IPS-18a (cell line): ENCODE results near the gene KDM4C.

Experiments
- H3K27ac ChIP-seq: one replicate; pipeline ENCODE4 v1.5.1; 2013; ENCODE audit warnings: low read length
- H3K27me3 ChIP-seq: one replicate; pipeline ENCODE4 v1.6.1; 2013; ENCODE audit warnings: mild to moderate bottlenecking, low read length; ENCODE audit not compliant: control insufficient read depth, insufficient read depth
- H3K36me3 ChIP-seq: one replicate; pipeline ENCODE4 v1.6.1; 2013; ENCODE audit warnings: low read depth, low read length; ENCODE audit not compliant: control insufficient read depth
- H3K4me1 ChIP-seq: one replicate; pipeline ENCODE4 v1.6.1; 2013; ENCODE audit warnings: low read depth, low read length; ENCODE audit not compliant: control insufficient read depth
- H3K4me3 ChIP-seq: one replicate; pipeline ENCODE4 v1.5.1; 2013; ENCODE audit warnings: low read length
- H3K9ac ChIP-seq: one replicate; pipeline ENCODE4 v1.6.1; 2013; ENCODE audit warnings: mild to moderate bottlenecking, low read length, moderate library complexity
- H3K9me3 ChIP-seq: one replicate; pipeline ENCODE4 v1.6.1; 2013; ENCODE audit warnings: low read depth, low read length; ENCODE audit not compliant: control insufficient read depth

The KDM4C gene

GRCh38 chr9:6870650-6871477, 113.1 kb downstream of the KDM4C start:
- H3K36me3 ChIP-seq = no peaks in the 10 kb centered on the region
- H3K4me1 ChIP-seq = peaks cover 22% of the 10 kb centered on the region
- no peaks in the 10 kb centered on the region for H3K27me3 ChIP-seq
- H3K9me3 ChIP-seq = no peaks in the 10 kb centered on the region
- H3K27ac ChIP-seq = no peak overlapping the region
- no peak overlapping the region for H3K9ac ChIP-seq
- no peak overlapping the region for H3K4me3 ChIP-seq

- Histone ChIP-seq H3K36me3 (no peaks in the 10 kb centered on the region), H3K27me3 (no peaks in the 10 kb centered on the region), H3K27ac (no peak overlapping the region), H3K4me1 (peaks cover 18% of the 10 kb centered on the region), H3K9ac (no peak overlapping the region), H3K9me3 (no peaks in the 10 kb centered on the region), H3K4me3 (no peak overlapping the region)
Observed at GRCh38 chr9:6873857-6874256, 116.1 kb downstream of the KDM4C start.

- Histone ChIP-seq H3K4me1 (no peaks in the 10 kb centered on the region), H3K27ac (no peak overlapping the region), H3K9ac (no peak overlapping the region), H3K9me3 (no peaks in the 10 kb centered on the region), H3K36me3 (no peaks in the 10 kb centered on the region), H3K27me3 (no peaks in the 10 kb centered on the region), H3K4me3 (no peak overlapping the region)
Observed at GRCh38 chr9:6876195-6876894, 118.6 kb downstream of the KDM4C start.

- no peak overlapping the region for H3K4me3 ChIP-seq
- no peaks in the 10 kb centered on the region for H3K9me3 ChIP-seq
- H3K9ac ChIP-seq = no peak overlapping the region
- H3K27ac ChIP-seq = no peak overlapping the region
- no peaks in the 10 kb centered on the region for H3K36me3 ChIP-seq
- no peaks in the 10 kb centered on the region for H3K4me1 ChIP-seq
- no peaks in the 10 kb centered on the region for H3K27me3 ChIP-seq
Observed at GRCh38 chr9:6877671-6878161, 119.9 kb downstream of the KDM4C start.

DNA sequence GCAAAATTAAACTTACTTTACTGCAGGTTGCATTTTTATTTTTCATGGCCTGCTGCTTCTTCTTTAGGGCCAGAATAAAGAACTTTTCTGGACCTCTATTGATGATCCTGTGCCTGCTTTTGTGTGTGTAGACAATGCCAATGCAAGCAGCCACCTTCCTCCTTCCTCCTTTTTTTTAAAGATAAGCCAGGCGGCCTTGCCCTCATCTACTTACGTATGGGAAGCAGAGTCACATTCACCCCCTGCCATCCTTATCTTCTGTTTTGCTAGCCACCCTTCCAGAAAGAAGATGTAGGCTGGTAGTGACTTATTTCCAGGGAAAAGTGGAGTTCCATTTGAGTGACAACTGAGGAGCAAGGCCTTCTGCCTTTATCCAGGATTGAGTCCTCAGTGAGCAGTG, 122.9 kb downstream of the KDM4C start:
- Histone ChIP-seq H3K27ac (no peak overlapping the region), H3K36me3 (no peaks in the 10 kb centered on the region), H3K9ac (no peak overlapping the region), H3K4me3 (no peak overlapping the region), H3K9me3 (no peaks in the 10 kb centered on the region), H3K4me1 (no peaks in the 10 kb centered on the region), H3K27me3 (no peaks in the 10 kb centered on the region)

- Histone ChIP-seq H3K9ac (no peak overlapping the region), H3K36me3 (no peaks in the 10 kb centered on the region), H3K27ac (no peak overlapping the region), H3K27me3 (no peaks in the 10 kb centered on the region), H3K4me3 (no peak overlapping the region), H3K4me1 (no peaks in the 10 kb centered on the region), H3K9me3 (no peaks in the 10 kb centered on the region)
Observed at GRCh38 chr9:6884101-6884500, 126.3 kb downstream of the KDM4C start.

- no peak overlapping the region for H3K4me3 ChIP-seq
- H3K9me3 ChIP-seq = no peaks in the 10 kb centered on the region
- H3K4me1 ChIP-seq = no peaks in the 10 kb centered on the region
- H3K27ac ChIP-seq = no peak overlapping the region
- no peak overlapping the region for H3K9ac ChIP-seq
- H3K36me3 ChIP-seq = no peaks in the 10 kb centered on the region
- H3K27me3 ChIP-seq = no peaks in the 10 kb centered on the region
Observed at GRCh38 chr9:6884990-6885389, 127.2 kb downstream of the KDM4C start.

DNA sequence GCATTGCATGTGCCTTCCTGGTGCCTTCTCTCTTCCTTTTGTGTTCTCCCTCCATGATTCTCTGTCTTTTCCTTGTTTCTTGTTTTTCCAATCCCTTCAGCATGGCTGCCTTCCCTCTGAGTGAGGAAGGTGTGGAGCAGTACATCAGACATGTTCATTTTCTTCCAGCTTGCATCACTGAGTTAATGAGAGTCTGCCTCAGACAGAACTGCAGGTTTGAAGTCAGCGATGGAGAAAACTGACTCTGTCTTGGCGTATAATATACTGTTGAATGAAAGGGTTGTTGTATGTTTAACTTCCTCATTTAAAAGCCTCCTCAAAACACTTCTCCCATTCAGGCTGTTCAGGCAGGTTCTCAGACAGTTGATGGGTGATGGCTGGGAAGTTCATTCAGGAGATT, 129.3 kb downstream of the KDM4C start:
- no peaks in the 10 kb centered on the region for H3K27me3 ChIP-seq
- H3K36me3 ChIP-seq = no peaks in the 10 kb centered on the region
- no peak overlapping the region for H3K9ac ChIP-seq
- H3K27ac ChIP-seq = no peak overlapping the region
- H3K4me1 ChIP-seq = no peaks in the 10 kb centered on the region
- no peaks in the 10 kb centered on the region for H3K9me3 ChIP-seq
- H3K4me3 ChIP-seq = no peak overlapping the region

DNA sequence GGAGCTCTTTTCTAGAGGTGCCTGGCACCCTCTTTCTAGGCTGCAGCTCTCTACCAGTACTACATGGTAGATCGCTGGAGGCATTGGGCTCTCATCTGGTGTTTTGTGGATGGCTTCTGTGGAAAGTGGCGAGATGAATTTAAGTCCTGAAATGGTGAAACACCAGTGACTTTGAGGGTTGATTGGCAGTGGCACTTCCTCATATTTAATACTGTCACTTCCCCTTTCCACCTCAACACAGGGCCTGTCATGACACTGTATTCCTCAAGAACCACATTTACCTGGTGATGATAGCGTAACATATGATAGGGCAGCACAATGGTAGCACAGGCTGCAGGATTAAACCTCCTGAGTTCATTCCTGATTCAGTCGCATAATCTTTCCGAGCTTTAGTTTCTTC, 132.1 kb downstream of the KDM4C start:
- no peak overlapping the region for H3K9ac ChIP-seq
- H3K4me3 ChIP-seq = no peak overlapping the region
- no peak overlapping the region for H3K27ac ChIP-seq
- no peaks in the 10 kb centered on the region for H3K27me3 ChIP-seq
- H3K9me3 ChIP-seq = no peaks in the 10 kb centered on the region
- no peaks in the 10 kb centered on the region for H3K4me1 ChIP-seq
- no peaks in the 10 kb centered on the region for H3K36me3 ChIP-seq

- no peak overlapping the region for H3K9ac ChIP-seq
- H3K36me3 ChIP-seq = no peaks in the 10 kb centered on the region
- H3K27ac ChIP-seq = no peak overlapping the region
- no peaks in the 10 kb centered on the region for H3K9me3 ChIP-seq
- no peaks in the 10 kb centered on the region for H3K4me1 ChIP-seq
- H3K27me3 ChIP-seq = no peaks in the 10 kb centered on the region
- no peak overlapping the region for H3K4me3 ChIP-seq
Observed at GRCh38 chr9:6893350-6894131, 135.8 kb downstream of the KDM4C start.

GRCh38 chr9:6894135-6894534, 136.4 kb downstream of the KDM4C start:
- H3K36me3 ChIP-seq = no peaks in the 10 kb centered on the region
- H3K9me3 ChIP-seq = no peaks in the 10 kb centered on the region
- H3K4me3 ChIP-seq = no peak overlapping the region
- H3K27ac ChIP-seq = no peak overlapping the region
- H3K4me1 ChIP-seq = no peaks in the 10 kb centered on the region
- no peak overlapping the region for H3K9ac ChIP-seq
- H3K27me3 ChIP-seq = no peaks in the 10 kb centered on the region
